GM18502 (cell line): ENCODE results near the gene SPARCL1.

Experiments used
- ATAC-seq: cut with Tn5 transposase; IDR thresholded peaks from one replicate; pipeline ENCODE4 v1.9.1; 2021; ENCODE audit warnings: mild to moderate bottlenecking; ENCODE audit not compliant: unreplicated experiment, poor library complexity

Gene SPARCL1

GRCh38 chr4:87541956-87542709, 13.0 kb upstream of the SPARCL1 start:
- no peak for ATAC-seq

GRCh38 chr4:87541521-87541920, 12.3 kb upstream of the SPARCL1 start:
- no peak for ATAC-seq

GRCh38 chr4:87540146-87541058, 11.2 kb upstream of the SPARCL1 start:
- ATAC-seq = no peak

- ATAC-seq = no peak
Observed at GRCh38 chr4:87532907-87533306, 3.7 kb upstream of the SPARCL1 start.

GRCh38 chr4:87532109-87532508, 2.9 kb upstream of the SPARCL1 start:
- no peak for ATAC-seq

- no peak for ATAC-seq
Observed at GRCh38 chr4:87531621-87532020, 2.4 kb upstream of the SPARCL1 start.

GRCh38 chr4:87530868-87531267, 1.7 kb upstream of the SPARCL1 start:
- ATAC-seq = no peak

- no peak for ATAC-seq
Observed at GRCh38 chr4:87530229-87530628, 1.1 kb upstream of the SPARCL1 start.

- ATAC-seq = no peak
Observed at GRCh38 chr4:87527431-87528220, 1.6 kb downstream of the SPARCL1 start.

GRCh38 chr4:87525636-87526295, 3.4 kb downstream of the SPARCL1 start:
- no peak for ATAC-seq

GRCh38 chr4:87524456-87524855, 4.7 kb downstream of the SPARCL1 start:
- no peak for ATAC-seq

- ATAC-seq = no peak
Observed at GRCh38 chr4:87523307-87523706, 5.9 kb downstream of the SPARCL1 start.

GRCh38 chr4:87521757-87522374, 7.3 kb downstream of the SPARCL1 start:
- ATAC-seq = no peak

GRCh38 chr4:87521319-87521718, 7.9 kb downstream of the SPARCL1 start:
- no peak for ATAC-seq

- no peak for ATAC-seq
Observed at GRCh38 chr4:87517621-87518020, 11.6 kb downstream of the SPARCL1 start.

GRCh38 chr4:87516683-87517082, 12.5 kb downstream of the SPARCL1 start:
- ATAC-seq = no peak

- ATAC-seq = no peak
Observed at GRCh38 chr4:87512400-87512799, 16.8 kb downstream of the SPARCL1 start.

GRCh38 chr4:87511500-87511899, 17.7 kb downstream of the SPARCL1 start:
- no peak for ATAC-seq

GRCh38 chr4:87510747-87511146, 18.4 kb downstream of the SPARCL1 start:
- no peak for ATAC-seq
